Right atrium auricular region (tissue), 2 donors: ENCODE results near the gene PTGES. TPM values are rescaled to one million over a fixed set of nuclear protein-coding genes. Genes with fewer than 3 reads are reported as not detected.

Source experiments
- DNase-seq: peaks from one replicate; pipeline ENCODE4 v3.0.0-alpha.2; 2019; ENCODE audit warnings: low spot score
- H3K27ac ChIP-seq, 2 donors: fragments of 200-600 bp; sonication (generic); 1 replicate in 1 of 2; 2 replicates in 1 of 2; pipeline ENCODE4 v1.5.1; 2016 to 2019
- H3K27me3 ChIP-seq, 2 donors: fragments of 200-600 bp; sonication (generic); one replicate each; pipeline versions ENCODE4 v1.5.1 to v1.6.0; 2017 to 2019
- H3K36me3 ChIP-seq: fragments of 200-600 bp; sonication (generic); one replicate; pipeline ENCODE4 v1.5.1; 2016
- H3K4me1 ChIP-seq, 2 donors: fragments of 200-600 bp; sonication (generic); one replicate each; pipeline versions ENCODE4 v1.5.1 to v1.6.0; 2017 to 2019
- H3K4me3 ChIP-seq, 2 donors: fragments of 200-600 bp; sonication (generic); 1 replicate in 1 of 2; 2 replicates in 1 of 2; pipeline ENCODE4 v1.5.1; 2017 to 2019; ENCODE audit warnings: mild to moderate bottlenecking in 1 of 2, moderate library complexity in 1 of 2
- H3K9me3 ChIP-seq, 2 donors: fragments of 200-600 bp; sonication (generic); one replicate each; pipeline ENCODE4 v1.5.1; 2019
- total RNA-seq, 2 donors: library from RNA; depleted of rRNA; stranded (reverse); fragments of >200 nt; gene quantifications; one replicate each; pipeline ENCODE4 v1.1.0, GENCODE V29; 2016
- TF ChIP-seq, protein P1 (sequence below), 2 donors: fragments of 200-600 bp; sonication (generic); IDR thresholded peaks; one replicate each; pipeline ENCODE4 v1.5.1; 2019; ENCODE audit warnings: antibody characterized with exemption in 2 of 2

PTGES gene
- total RNA-seq, 2 donors from 2014 or later = 1.1 to 2.6 TPM

DNA sequence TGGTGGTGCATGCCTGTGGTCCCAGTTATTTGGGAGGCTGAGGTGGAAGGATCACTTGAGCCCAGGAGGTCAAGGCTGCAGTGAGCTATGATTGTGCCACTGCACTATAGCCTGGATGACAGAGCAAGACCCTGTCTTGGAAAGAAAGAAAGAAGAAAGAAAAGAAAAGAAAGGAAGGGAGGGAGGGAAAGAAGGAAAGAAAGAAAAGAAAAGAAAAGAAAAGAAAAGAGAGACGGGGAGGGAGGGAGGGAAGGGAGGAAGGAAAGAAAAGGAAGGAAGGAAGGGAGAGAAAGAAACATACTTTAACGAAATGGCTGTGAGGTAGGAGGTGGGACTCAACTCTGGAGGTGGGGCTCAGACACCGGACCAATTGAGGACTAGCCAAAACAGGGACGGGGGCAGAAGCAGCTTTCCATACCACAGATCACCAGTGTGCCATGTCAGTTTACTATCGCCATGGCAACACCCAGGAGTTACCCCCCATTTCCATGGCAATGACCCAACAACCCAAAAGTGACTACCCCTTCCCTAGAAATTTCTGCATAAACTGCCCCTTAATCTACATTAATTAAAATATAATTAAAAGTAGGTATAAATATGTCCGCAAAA is 21.3 kb downstream of the PTGES start:
- TF ChIP-seq, protein P1, sequence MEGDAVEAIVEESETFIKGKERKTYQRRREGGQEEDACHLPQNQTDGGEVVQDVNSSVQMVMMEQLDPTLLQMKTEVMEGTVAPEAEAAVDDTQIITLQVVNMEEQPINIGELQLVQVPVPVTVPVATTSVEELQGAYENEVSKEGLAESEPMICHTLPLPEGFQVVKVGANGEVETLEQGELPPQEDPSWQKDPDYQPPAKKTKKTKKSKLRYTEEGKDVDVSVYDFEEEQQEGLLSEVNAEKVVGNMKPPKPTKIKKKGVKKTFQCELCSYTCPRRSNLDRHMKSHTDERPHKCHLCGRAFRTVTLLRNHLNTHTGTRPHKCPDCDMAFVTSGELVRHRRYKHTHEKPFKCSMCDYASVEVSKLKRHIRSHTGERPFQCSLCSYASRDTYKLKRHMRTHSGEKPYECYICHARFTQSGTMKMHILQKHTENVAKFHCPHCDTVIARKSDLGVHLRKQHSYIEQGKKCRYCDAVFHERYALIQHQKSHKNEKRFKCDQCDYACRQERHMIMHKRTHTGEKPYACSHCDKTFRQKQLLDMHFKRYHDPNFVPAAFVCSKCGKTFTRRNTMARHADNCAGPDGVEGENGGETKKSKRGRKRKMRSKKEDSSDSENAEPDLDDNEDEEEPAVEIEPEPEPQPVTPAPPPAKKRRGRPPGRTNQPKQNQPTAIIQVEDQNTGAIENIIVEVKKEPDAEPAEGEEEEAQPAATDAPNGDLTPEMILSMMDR (IDR thresholded peaks at IDR 0.05) = no peak
- Histone ChIP-seq H3K4me1 (peaks cover 0 to 4% of the 10 kb centered on the region in 2 donors), H3K27me3 (no peaks in the 10 kb centered on the region), H3K9me3 (no peaks in the 10 kb centered on the region), H3K27ac (no peak overlapping the region), H3K36me3 (no peaks in the 10 kb centered on the region), H3K4me3 (no peak overlapping the region)
- no peak for DNase-seq

DNA sequence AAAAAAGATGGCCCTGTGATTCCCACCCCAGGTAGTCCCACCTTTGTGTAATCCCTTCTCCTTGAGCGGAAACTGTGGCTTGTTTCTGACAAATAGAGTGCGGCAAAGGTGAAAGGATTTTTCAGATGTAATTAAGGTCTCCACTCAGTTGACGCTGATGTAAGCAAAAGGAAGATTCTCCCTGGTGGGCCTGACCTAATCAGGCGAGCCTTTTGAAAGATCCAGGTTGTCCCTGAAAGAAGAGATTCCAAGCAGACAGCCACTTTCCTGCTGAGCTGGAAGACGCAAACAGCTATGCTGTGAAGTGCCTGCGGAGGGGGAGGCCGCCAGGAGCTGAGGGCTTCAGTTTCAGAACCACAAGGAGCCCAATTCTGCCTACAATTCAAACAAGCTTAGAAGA is 24.1 kb downstream of the PTGES start:
- Histone ChIP-seq H3K4me1 (peaks cover 0 to 16% of the 10 kb centered on the region in 2 donors), H3K4me3 (no peak overlapping the region), H3K9me3 (no peaks in the 10 kb centered on the region), H3K36me3 (no peaks in the 10 kb centered on the region), H3K27me3 (no peaks in the 10 kb centered on the region), H3K27ac (no peak overlapping the region)
- TF ChIP-seq, protein P1 (IDR thresholded peaks at IDR 0.05) = no peak
- no peak for DNase-seq

DNA sequence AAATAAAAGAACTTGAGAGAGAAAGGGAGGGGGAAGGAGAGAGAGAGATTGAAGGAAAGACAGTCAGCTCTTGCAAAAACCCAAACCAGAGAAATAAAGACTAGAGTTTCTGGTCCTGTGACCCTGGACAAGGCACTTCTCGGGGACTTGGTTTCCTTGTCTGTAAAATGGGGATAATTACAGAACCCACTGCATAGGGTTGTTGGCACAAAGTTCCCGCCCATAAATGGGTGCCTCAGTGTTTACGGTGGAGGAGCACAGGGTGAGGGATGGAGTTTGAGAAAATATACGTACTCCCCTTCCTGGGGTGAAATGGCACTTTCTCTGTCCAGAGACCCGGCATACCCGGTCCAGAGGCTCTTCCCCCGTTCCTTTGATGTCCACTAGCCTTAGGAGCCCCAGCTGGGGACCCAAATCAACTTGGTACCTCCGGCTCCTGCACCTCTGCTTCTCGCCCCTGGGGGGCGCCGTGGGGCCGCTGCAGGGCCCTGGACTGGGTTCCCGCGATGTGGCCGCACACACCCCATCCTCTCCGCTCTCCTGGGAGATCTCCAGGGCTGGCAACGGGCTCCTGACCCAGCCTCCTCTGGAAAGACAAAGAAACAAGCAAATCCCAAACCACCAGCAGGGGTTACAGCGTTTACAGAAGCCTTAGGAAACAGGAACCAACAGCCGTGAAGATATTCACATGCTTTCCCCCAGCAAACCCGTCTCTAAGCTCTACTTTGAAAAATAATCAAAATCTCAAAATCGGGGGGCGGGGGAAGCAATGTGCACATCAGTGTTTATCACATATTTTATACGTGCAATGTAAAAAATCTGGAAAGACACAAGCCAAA is 26.3 kb downstream of the PTGES start:
- Histone ChIP-seq H3K27ac (no peak overlapping the region), H3K4me1 (peaks cover 0 to 16% of the 10 kb centered on the region in 2 donors), H3K9me3 (no peaks in the 10 kb centered on the region), H3K27me3 (no peaks in the 10 kb centered on the region), H3K4me3 (no peak overlapping the region), H3K36me3 (no peaks in the 10 kb centered on the region)
- TF ChIP-seq, protein P1 (IDR thresholded peaks at IDR 0.05) = peak; percentile 81 to 94
- peak; percentile 77 for DNase-seq

DNA sequence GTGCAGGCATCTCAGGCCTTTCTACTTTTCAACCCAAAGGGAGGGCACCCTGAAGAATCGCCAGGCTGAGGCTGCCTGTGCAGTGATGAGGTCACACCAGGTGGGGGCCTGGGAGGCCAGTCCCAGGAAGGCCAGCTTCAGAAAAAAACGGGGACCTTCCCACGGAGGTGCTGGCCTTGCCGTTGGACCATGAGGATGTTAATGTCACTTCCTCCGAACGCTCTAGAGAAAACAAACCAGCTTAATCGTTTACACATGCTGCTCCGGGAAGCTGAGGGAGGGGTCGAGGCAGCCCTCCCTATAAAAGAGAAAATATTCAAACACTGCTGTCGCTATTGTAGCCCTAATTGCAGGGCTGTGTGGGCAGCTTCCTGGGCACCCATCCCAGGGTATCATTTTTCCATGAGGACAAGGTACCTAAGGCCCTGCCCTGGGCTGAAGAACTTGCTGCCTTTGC is 27.0 kb downstream of the PTGES start:
- DNase-seq = no peak
- TF ChIP-seq, protein P1 (IDR thresholded peaks at IDR 0.05) = no peak

DNA sequence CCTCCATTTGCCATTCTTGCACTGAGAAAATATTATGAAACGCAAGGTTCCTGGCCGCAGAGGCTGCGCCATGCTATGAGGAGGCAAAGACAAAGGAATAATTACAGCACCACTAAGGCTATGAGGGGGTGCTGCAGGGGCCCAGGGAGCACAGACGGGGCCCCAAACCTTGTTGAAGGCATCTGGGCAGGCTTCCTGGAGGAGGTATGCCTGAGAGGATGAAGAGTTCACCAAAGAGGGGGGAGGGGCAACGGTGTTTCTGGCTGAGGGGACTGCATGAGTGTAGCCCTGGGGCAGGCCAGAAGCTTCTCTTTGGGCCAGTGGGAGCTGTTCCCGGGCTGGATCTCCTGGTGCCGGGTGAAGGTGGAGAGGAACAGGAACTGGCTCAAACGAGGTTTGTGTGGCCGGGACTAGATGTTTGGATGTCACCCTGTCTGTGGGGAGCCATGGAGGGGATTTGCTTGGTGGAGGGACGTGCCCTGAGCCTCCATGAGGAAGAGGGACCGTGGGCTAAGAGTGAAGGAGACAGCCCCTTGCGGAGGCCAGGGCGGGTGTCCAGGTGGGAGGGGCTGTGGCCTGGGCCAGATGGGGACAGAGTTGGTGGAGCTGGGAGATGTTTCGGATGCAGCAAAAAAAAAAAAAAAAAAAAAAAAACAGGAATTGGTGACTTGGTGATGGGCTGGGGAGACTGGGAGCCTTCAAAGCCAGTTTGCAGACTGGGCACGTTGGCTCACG is 28.2 kb downstream of the PTGES start:
- H3K4me1 ChIP-seq = peaks cover 0 to 16% of the 10 kb centered on the region in 2 donors
- H3K27ac ChIP-seq = no peak overlapping the region
- DNase-seq = no peak
- H3K4me3 ChIP-seq = no peak overlapping the region
- H3K9me3 ChIP-seq = no peaks in the 10 kb centered on the region
- H3K36me3 ChIP-seq = no peaks in the 10 kb centered on the region
- TF ChIP-seq, protein P1 (IDR thresholded peaks at IDR 0.05) = no peak
- H3K27me3 ChIP-seq = no peaks in the 10 kb centered on the region

More for the DNA sequence above, 27.0 kb downstream of the PTGES start:
- H3K9me3 ChIP-seq = no peaks in the 10 kb centered on the region
- H3K27me3 ChIP-seq = no peaks in the 10 kb centered on the region
- peak overlapping the region in 1 of 2 donors; percentile 5 for H3K27ac ChIP-seq
- H3K36me3 ChIP-seq = no peaks in the 10 kb centered on the region
- H3K4me3 ChIP-seq = no peak overlapping the region
- peaks cover 0 to 16% of the 10 kb centered on the region in 2 donors for H3K4me1 ChIP-seq
